H1 (cell line): Measurements from ENCODE around the gene RPL28. TPM values are rescaled to one million over a fixed set of nuclear protein-coding genes. Genes with fewer than 3 reads are reported as not detected.

ENCODE experiments used
- CTCF ChIA-PET: fragments of 300-600 bp; sonication (Branson Sonifier 250); formaldehyde crosslinking; loops from one replicate; lab custom pipeline; 2021; ENCODE audit not compliant: partially characterized antibody; lab: Charles Lee
- POLR2A ChIA-PET: fragments of 300-600 bp; sonication (Branson Sonifier 250); formaldehyde crosslinking; loops from one replicate; lab custom pipeline; 2021; ENCODE audit warnings: inconsistent platforms; ENCODE audit not compliant: partially characterized antibody; lab: Charles Lee
- DNase-seq, 2 experiments: peaks; one replicate each; pipeline versions ENCODE4 v3.0.0 to v3.0.0-alpha.2; 2010 to 2022; ENCODE audit warnings: low spot score in 2 of 2, low read depth in 1 of 2, mixed read lengths in 1 of 2
- FAIRE-seq: peaks from 2 replicates; lab custom pipeline; 2011; peaks lifted over from hg19 to GRCh38; lab: Jason Lieb, UNC
- H2AFZ ChIP-seq: 2 replicates; pipeline ENCODE4 v1.8.1; 2012; ENCODE audit warnings: low read length, inconsistent platforms
- H2AK5ac ChIP-seq: 2 replicates; pipeline ENCODE4 v1.6.1; 2013; ENCODE audit warnings: low read depth, low read length
- H2BK120ac ChIP-seq: replicated peaks from 2 replicates; pipeline ENCODE3; 2013; ENCODE audit warnings: low read depth, low read length, inconsistent platforms
- H2BK12ac ChIP-seq: 2 replicates; pipeline ENCODE4 v1.6.1; 2013; ENCODE audit warnings: low read depth, low read length
- H2BK15ac ChIP-seq: 2 replicates; pipeline ENCODE4 v1.6.1; 2013; ENCODE audit warnings: low read length
- H2BK20ac ChIP-seq: 2 replicates; pipeline ENCODE4 v1.6.1; 2013; ENCODE audit warnings: low read length
- H2BK5ac ChIP-seq: 2 replicates; pipeline ENCODE4 v1.6.1; 2013; ENCODE audit warnings: low read depth, low read length
- H3K14ac ChIP-seq: 2 replicates; pipeline ENCODE4 v1.6.1; 2013; ENCODE audit warnings: inconsistent platforms; ENCODE audit not compliant: insufficient read length
- H3K18ac ChIP-seq: 2 replicates; pipeline ENCODE4 v1.6.1; 2013; ENCODE audit warnings: low read length; ENCODE audit errors: extremely low read depth
- H3K23ac ChIP-seq: 2 replicates; pipeline ENCODE4 v1.6.1; 2013; ENCODE audit warnings: inconsistent platforms; ENCODE audit not compliant: insufficient read length
- H3K23me2 ChIP-seq: 2 replicates; pipeline ENCODE4 v1.6.1; 2013; ENCODE audit warnings: low read depth, low read length
- H3K27ac ChIP-seq: 2 replicates; pipeline ENCODE4 v1.6.1; 2011; ENCODE audit warnings: low read depth, low read length, inconsistent platforms
- H3K27me3 ChIP-seq, 4 experiments: replicated peaks in 1 of 4; 1 replicate in 1 of 4; 2 replicates in 3 of 4; pipeline versions ENCODE4 v1.6.1 to v1.8.1; 2011 to 2013; ENCODE audit warnings: low read length in 3 of 4, mild to moderate bottlenecking in 3 of 4, inconsistent platforms in 2 of 4, mixed read lengths in 2 of 4, moderate library complexity in 1 of 4; ENCODE audit not compliant: control insufficient read depth in 3 of 4, insufficient read depth in 3 of 4; ENCODE audit errors: extremely low read depth in 1 of 4
- H3K36me3 ChIP-seq, 4 experiments: 2 replicates each; pipeline versions ENCODE4 v1.6.1 to v1.8.1; 2011 to 2013; ENCODE audit warnings: mild to moderate bottlenecking in 4 of 4, low read length in 3 of 4, moderate library complexity in 2 of 4, control low read depth in 1 of 4, inconsistent platforms in 1 of 4; ENCODE audit not compliant: insufficient read depth in 4 of 4, control insufficient read depth in 2 of 4
- H3K4ac ChIP-seq: replicated peaks from 2 replicates; pipeline ENCODE3; 2013; ENCODE audit warnings: low read length, low read depth, mixed read lengths, inconsistent platforms; ENCODE audit not compliant: insufficient read length
- H3K4me1 ChIP-seq, 4 experiments: replicated peaks in 1 of 4; 1 replicate in 1 of 4; 2 replicates in 3 of 4; pipeline versions ENCODE4 v1.6.1 to v1.8.1; 2011 to 2013; ENCODE audit warnings: low read length in 3 of 4, inconsistent platforms in 2 of 4, mixed read lengths in 1 of 4; ENCODE audit not compliant: insufficient read depth in 4 of 4, control insufficient read depth in 3 of 4
- H3K4me2 ChIP-seq, 2 experiments: 2 replicates each; pipeline versions ENCODE4 v1.6.1 to v1.8.1; 2011 to 2013; ENCODE audit warnings: low read depth in 2 of 2, low read length in 2 of 2, control low read depth in 1 of 2, inconsistent platforms in 1 of 2, mild to moderate bottlenecking in 1 of 2; ENCODE audit not compliant: insufficient read depth in 1 of 2
- H3K4me3 ChIP-seq, 4 experiments: fragments of 200-600, 300-600 bp in 1 of 4; sonication (generic), shearing (Covaris generic), sonication (Bioruptor Twin) in 1 of 4; 2 replicates each; pipeline versions ENCODE4 v1.5.1 to v1.8.1; 2011 to 2016; ENCODE audit warnings: low read length in 4 of 4, low read depth in 3 of 4, control low read depth in 2 of 4, inconsistent platforms in 2 of 4, mild to moderate bottlenecking in 2 of 4, mixed read lengths in 1 of 4, moderate library complexity in 1 of 4; ENCODE audit not compliant: insufficient read depth in 2 of 4; ENCODE audit errors: extremely low read depth in 1 of 4
- H3K56ac ChIP-seq: replicated peaks from 2 replicates; pipeline ENCODE3; 2013; ENCODE audit warnings: low read depth, mild to moderate bottlenecking, mixed read lengths, low read length, inconsistent platforms; ENCODE audit not compliant: insufficient read length
- H3K79me1 ChIP-seq: 2 replicates; pipeline ENCODE4 v1.6.1; 2013; ENCODE audit warnings: low read depth, low read length, control low read depth
- H3K79me2 ChIP-seq, 2 experiments: 2 replicates each; pipeline versions ENCODE4 v1.6.1 to v1.8.1; 2012 to 2013; ENCODE audit warnings: low read length in 2 of 2, mild to moderate bottlenecking in 2 of 2, inconsistent platforms in 1 of 2; ENCODE audit not compliant: insufficient read depth in 2 of 2, control insufficient read depth in 1 of 2
- H3K9ac ChIP-seq, 4 experiments: replicated peaks in 1 of 4; 1 replicate in 1 of 4; 2 replicates in 3 of 4; pipeline versions ENCODE4 v1.6.1 to v1.8.1; 2011 to 2013; ENCODE audit warnings: low read depth in 3 of 4, low read length in 3 of 4, control low read depth in 2 of 4, mild to moderate bottlenecking in 2 of 4, moderate library complexity in 2 of 4, inconsistent platforms in 1 of 4; ENCODE audit errors: extremely low read depth in 1 of 4
- H3K9me3 ChIP-seq, 2 experiments: 2 replicates each; pipeline versions ENCODE4 v1.6.1 to v1.8.1; 2012 to 2013; ENCODE audit warnings: mild to moderate bottlenecking in 2 of 2, moderate library complexity in 2 of 2, control low read depth in 1 of 2, inconsistent platforms in 1 of 2, low read depth in 1 of 2, low read length in 1 of 2, mixed read lengths in 1 of 2; ENCODE audit not compliant: insufficient read depth in 2 of 2
- H4K20me1 ChIP-seq, 2 experiments: replicated peaks in 1 of 2; 2 replicates each; pipeline versions ENCODE3 to v1.8.1; 2011 to 2013; ENCODE audit warnings: inconsistent platforms in 2 of 2, low read length in 2 of 2, mild to moderate bottlenecking in 1 of 2; ENCODE audit not compliant: insufficient read depth in 2 of 2, control insufficient read depth in 1 of 2
- H4K5ac ChIP-seq: 2 replicates; pipeline ENCODE4 v1.6.1; 2013; ENCODE audit warnings: low read length, low read depth, mixed read lengths, inconsistent platforms; ENCODE audit not compliant: insufficient read length
- H4K8ac ChIP-seq: 2 replicates; pipeline ENCODE4 v1.8.0; 2013; ENCODE audit warnings: mild to moderate bottlenecking, moderate library complexity, low read length, inconsistent platforms; ENCODE audit not compliant: insufficient read depth; ENCODE audit errors: extremely low read depth
- H4K91ac ChIP-seq: replicated peaks from 2 replicates; pipeline ENCODE3; 2013; ENCODE audit warnings: low read length, mixed read lengths, inconsistent platforms; ENCODE audit not compliant: insufficient read length
- ASH2L ChIP-seq: fragments of 200-600, 300-600 bp; sonication (generic); IDR thresholded peaks from one replicate; pipeline ENCODE4 v1.7.1; 2017; ENCODE audit warnings: low read length
- KDM4A ChIP-seq: IDR thresholded peaks from one replicate; pipeline ENCODE4 v1.7.1; 2012; ENCODE audit warnings: low read depth, mild to moderate bottlenecking, moderate library complexity, low read length, inconsistent platforms; ENCODE audit not compliant: severe bottlenecking
- WGBS, 2 experiments: shearing (Covaris generic) in 1 of 2; methylation state at CpG; one replicate each; pipeline versions ENCODE4 v1.1.6 to v1.1.7; 2013 to 2015; ENCODE audit warnings: low lambda C conversion rate in 2 of 2, mixed read lengths in 2 of 2, inconsistent platforms in 1 of 2, low coverage in 1 of 2, missing lambda C conversion rate in 1 of 2; ENCODE audit not compliant: insufficient replicate concordance in 2 of 2, insufficient coverage in 1 of 2, insufficient read length in 1 of 2; ENCODE audit errors: extremely low coverage in 1 of 2, missing lambda C conversion rate in 1 of 2; 5-methylcytosine and 5-hydroxymethylcytosine counted together
- polyA plus RNA-seq, 7 experiments: library from polyadenylated mRNA; depleted of rRNA in 3 of 7; stranded (reverse) in 5 of 7; unstranded in 2 of 7; fragments of >200 nt in 5 of 7; fragments of 200-250 nt in 2 of 7; gene quantifications; 1 replicate in 5 of 7; 2 replicates in 1 of 7; 4 replicates in 1 of 7; pipeline versions ENCODE4 v1.2.1 to v1.2.3, GENCODE V29; 2011 to 2013; ENCODE audit warnings: missing spikeins in 2 of 7, mixed read lengths in 2 of 7
- total RNA-seq: library from RNA; stranded (reverse); fragmentation: NEBNext Ultra II Directional; extraction: Animal tissue kit (Norgen Biotek cat#: 25700); gene quantifications from 2 replicates; pipeline ENCODE4 v1.2.1, GENCODE V29; 2021

The RPL28 gene
- total and polyA plus RNA-seq, 2 of the 8 experiments (the other 6 are each of a cell fraction or from before 2014, with no cell fraction given): 2,123 to 8,402 TPM

DNA sequence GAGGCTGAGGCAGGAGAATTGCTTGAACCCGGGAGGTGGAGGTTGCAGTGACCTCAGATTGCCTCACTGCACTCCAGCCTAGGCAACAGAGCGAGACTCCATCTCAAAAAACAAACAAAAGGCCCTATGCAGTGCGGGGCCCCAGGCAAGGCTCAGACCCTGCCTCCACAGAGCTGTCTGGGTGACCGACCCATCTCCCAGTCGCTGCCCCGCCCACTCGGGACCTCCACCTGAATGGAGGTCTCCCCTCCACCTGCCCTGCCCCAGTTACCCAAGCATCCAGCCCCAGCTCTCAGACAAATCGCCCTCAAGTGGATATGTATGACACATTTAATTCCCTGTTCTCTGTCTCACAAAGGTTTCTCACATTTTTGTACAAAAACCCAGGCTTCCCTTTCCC is 20.5 kb upstream of the RPL28 start:
- Histone ChIP-seq H3K9me3 (no peaks in the 10 kb centered on the region), H2AFZ (no peak overlapping the region), H3K4me3 (no peak overlapping the region), H3K79me1 (no peaks in the 10 kb centered on the region), H3K23ac (no peak overlapping the region), H4K5ac (no peak overlapping the region), H2BK12ac (no peak overlapping the region), H3K27me3 (peaks cover 0 to 23% (median 19%) of the 10 kb centered on the region in 4 experiments; a peak in 6 of 7 replicates), H4K91ac (no peak overlapping the region), H4K8ac (no peak overlapping the region), H3K79me2 (no peaks in the 10 kb centered on the region), H2BK15ac (no peak overlapping the region), H2BK120ac (no peak overlapping the region), H3K23me2 (peaks cover 6% of the 10 kb centered on the region; the same call in 1 of the 2 replicates), H3K36me3 (no peaks in the 10 kb centered on the region), H2BK5ac (no peak overlapping the region), H3K4ac (no peak overlapping the region), H3K18ac (no peak overlapping the region), H3K9ac (no peak overlapping the region), H3K27ac (no peak overlapping the region), H2AK5ac (no peak overlapping the region), H3K14ac (no peak overlapping the region), H3K4me1 (peaks cover 0 to 18% (median 15%) of the 10 kb centered on the region in 4 experiments; a peak in 6 of 7 replicates), H3K4me2 (no peak overlapping the region), H4K20me1 (no peaks in the 10 kb centered on the region), H2BK20ac (no peak overlapping the region), H3K56ac (no peak overlapping the region)
- POLR2A ChIA-PET: interaction anchor here (0.7 to 1.8 kb wide), 3 partner anchors 9 to 12 kb away, joined by 3 to 5 read pairs (median 3); no protein-coding TSS in a partner anchor
- TF ChIP-seq ASH2L: no peak
- no peak for TF ChIP-seq KDM4A
- FAIRE-seq (no peak), DNase-seq (no peak)
- 94% methylated on average over 8 of the region's 8 CpGs; no CpG with 5 or more reads in 1 of the 2 experiments for WGBS, 2 experiments
- CTCF ChIA-PET: interaction anchor here (1.1 to 1.3 kb wide), 2 partner anchors 26 to 53 kb away, joined by 3 read pairs; no protein-coding TSS in a partner anchor
